H1 (cell line): ENCODE data around the gene UBE3A.
A peak's percentile ranks its signal among the peaks of the same experiment; 100 is the strongest.

Source experiments
- CEBPB ChIP-seq: IDR thresholded peaks from 2 replicates; pipeline ENCODE4 v1.6.1; 2012; ENCODE audit warnings: low read depth, low read length
- CREB1 ChIP-seq: IDR thresholded peaks from 2 replicates; pipeline ENCODE4 v1.6.1; 2012; ENCODE audit warnings: inconsistent platforms
- MAFK ChIP-seq: IDR thresholded peaks from 2 replicates; pipeline ENCODE4 v1.6.1; 2012; ENCODE audit warnings: low read depth, mild to moderate bottlenecking, improper control_type of control experiment, low read length
- POLR2A ChIP-seq, 2 experiments: IDR thresholded peaks; 1 replicate in 1 of 2; 2 replicates in 1 of 2; pipeline ENCODE4 v1.6.1; 2011; ENCODE audit warnings: low read depth in 2 of 2, low read length in 2 of 2, mild to moderate bottlenecking in 2 of 2; ENCODE audit errors: control extremely low read depth in 1 of 2
- RFX5 ChIP-seq: IDR thresholded peaks from 2 replicates; pipeline ENCODE4 v1.6.1; 2011; ENCODE audit warnings: low read depth, low read length, improper control_type of control experiment, borderline replicate concordance
- TF ChIP-seq, protein P1 (sequence below), 3 experiments: IDR thresholded peaks; 1 replicate in 2 of 3; 2 replicates in 1 of 3; pipeline versions ENCODE4 v1.5.1 to v1.6.1; 2011; ENCODE audit warnings: low read length in 3 of 3, mild to moderate bottlenecking in 3 of 3, inconsistent platforms in 2 of 3, low read depth in 1 of 3, moderate library complexity in 1 of 3; ENCODE audit not compliant: insufficient read depth in 1 of 3; ENCODE audit errors: control extremely low read depth in 1 of 3

DNA sequence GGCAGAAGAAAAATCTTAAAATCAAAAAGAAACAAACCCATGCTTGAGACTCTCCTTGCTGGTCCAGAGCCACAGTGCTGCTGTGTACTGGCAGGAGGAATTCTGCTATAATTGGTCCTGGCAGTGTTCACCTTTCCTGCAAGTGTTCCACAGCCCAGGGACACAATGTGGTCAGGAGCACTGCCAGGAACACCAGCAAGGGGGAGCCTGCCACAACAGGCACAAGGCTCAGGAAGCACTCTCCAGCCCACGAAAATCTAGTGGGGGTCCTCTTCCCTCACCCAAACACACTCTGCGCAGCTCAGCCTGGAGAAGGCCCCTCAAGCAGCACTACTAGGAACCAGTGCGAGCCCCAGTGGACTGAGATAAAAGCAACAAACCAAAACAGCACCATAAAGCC is 92.9 kb downstream of the UBE3A start:
- TF ChIP-seq MAFK = no peak
- TF ChIP-seq CREB1 = no peak
- TF ChIP-seq RFX5 = no peak
- TF ChIP-seq, protein P1, sequence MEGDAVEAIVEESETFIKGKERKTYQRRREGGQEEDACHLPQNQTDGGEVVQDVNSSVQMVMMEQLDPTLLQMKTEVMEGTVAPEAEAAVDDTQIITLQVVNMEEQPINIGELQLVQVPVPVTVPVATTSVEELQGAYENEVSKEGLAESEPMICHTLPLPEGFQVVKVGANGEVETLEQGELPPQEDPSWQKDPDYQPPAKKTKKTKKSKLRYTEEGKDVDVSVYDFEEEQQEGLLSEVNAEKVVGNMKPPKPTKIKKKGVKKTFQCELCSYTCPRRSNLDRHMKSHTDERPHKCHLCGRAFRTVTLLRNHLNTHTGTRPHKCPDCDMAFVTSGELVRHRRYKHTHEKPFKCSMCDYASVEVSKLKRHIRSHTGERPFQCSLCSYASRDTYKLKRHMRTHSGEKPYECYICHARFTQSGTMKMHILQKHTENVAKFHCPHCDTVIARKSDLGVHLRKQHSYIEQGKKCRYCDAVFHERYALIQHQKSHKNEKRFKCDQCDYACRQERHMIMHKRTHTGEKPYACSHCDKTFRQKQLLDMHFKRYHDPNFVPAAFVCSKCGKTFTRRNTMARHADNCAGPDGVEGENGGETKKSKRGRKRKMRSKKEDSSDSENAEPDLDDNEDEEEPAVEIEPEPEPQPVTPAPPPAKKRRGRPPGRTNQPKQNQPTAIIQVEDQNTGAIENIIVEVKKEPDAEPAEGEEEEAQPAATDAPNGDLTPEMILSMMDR (IDR thresholded peaks at IDR 0.05; ENCODE audit: control extremely low read depth in 1 of 3, insufficient read depth in 1 of 3, low read depth in 1 of 3, low read length in 3 of 3) = peak; percentile 30 to 73 (median 66); a peak in 3 of 4 replicates
- TF ChIP-seq CEBPB = no peak
- no peak for TF ChIP-seq POLR2A (IDR thresholded peaks at IDR 0.05; ENCODE audit: control extremely low read depth in 1 of 2, low read depth in 2 of 2, low read length in 2 of 2)
